HepG2 (cell line): ENCODE measurements around the gene SPTBN4. TPM values are rescaled to one million over a fixed set of nuclear protein-coding genes. Genes with fewer than 3 reads are reported as not detected.

Source experiments
- ATF3 ChIP-seq: sonication (generic); formaldehyde crosslinking; IDR thresholded peaks from 2 replicates; pipeline ENCODE4 v1.4.0; 2020; ENCODE audit warnings: missing genetic modification reagents
- GATAD2A ChIP-seq: IDR thresholded peaks from 2 replicates; pipeline ENCODE4 v1.6.1; 2016
- HDAC6 ChIP-seq: fragments of 200-600 bp; sonication (generic); IDR thresholded peaks from 2 replicates; pipeline ENCODE4 v1.7.0; 2017; ENCODE audit warnings: mild to moderate bottlenecking, antibody characterized with exemption, low read length, low read depth
- HIC2 ChIP-seq: sonication (generic); formaldehyde crosslinking; IDR thresholded peaks from 2 replicates; pipeline ENCODE4 v1.9.0; 2022; ENCODE audit warnings: low read depth, missing genetic modification reagents
- HNF1A ChIP-seq, 2 experiments: sonication (generic) in 1 of 2; formaldehyde crosslinking in 1 of 2; IDR thresholded peaks; 2 replicates each; pipeline versions ENCODE4 v1.4.0 to v1.6.1; 2016 to 2020; ENCODE audit warnings: borderline replicate concordance in 1 of 2, low read depth in 1 of 2, mild to moderate bottlenecking in 1 of 2, missing genetic modification reagents in 1 of 2
- HOXA7 ChIP-seq: sonication (generic); formaldehyde crosslinking; IDR thresholded peaks from 2 replicates; pipeline ENCODE4 v1.8.1; 2022; ENCODE audit warnings: mild to moderate bottlenecking, missing genetic modification reagents, moderate library complexity
- ISX ChIP-seq: sonication (generic); formaldehyde crosslinking; conservative IDR thresholded peaks from 2 replicates; pipeline ENCODE4 v1.5.0; 2020; ENCODE audit warnings: missing genetic modification reagents
- KLF15 ChIP-seq: sonication (generic); formaldehyde crosslinking; IDR thresholded peaks from 2 replicates; pipeline ENCODE4 v1.8.1; 2023; ENCODE audit warnings: borderline replicate concordance, mild to moderate bottlenecking, inconsistent platforms, missing genetic modification reagents, mixed read lengths
- MLLT10 ChIP-seq: sonication (generic); formaldehyde crosslinking; IDR thresholded peaks from 2 replicates; pipeline ENCODE4 v1.4.0; 2020; ENCODE audit warnings: missing genetic modification reagents
- NONO ChIP-seq, 2 experiments: fragments of 450-650 bp in 1 of 2; sonication (generic) in 1 of 2; formaldehyde crosslinking in 1 of 2; IDR thresholded peaks in 1 of 2; conservative IDR thresholded peaks in 1 of 2; 2 replicates each; pipeline versions ENCODE4 v1.6.1 to v1.8.0; 2017 to 2022; ENCODE audit warnings: mild to moderate bottlenecking in 1 of 2, missing genetic modification reagents in 1 of 2, moderate library complexity in 1 of 2
- RBM22 ChIP-seq: fragments of 200-400 bp; formaldehyde crosslinking; optimal IDR thresholded peaks from 2 replicates; pipeline ENCODE3; 2017; ENCODE audit warnings: mild to moderate bottlenecking, low read length, moderate library complexity
- RELA ChIP-seq: sonication (generic); formaldehyde crosslinking; IDR thresholded peaks from 2 replicates; pipeline ENCODE4 v1.4.0; 2020; ENCODE audit warnings: missing genetic modification reagents
- RXRB ChIP-seq: IDR thresholded peaks from 2 replicates; pipeline ENCODE4 v1.6.1; 2016; ENCODE audit warnings: borderline replicate concordance, missing genetic modification reagents, missing compliant biosample characterization
- SMC3 ChIP-seq: IDR thresholded peaks from 2 replicates; pipeline ENCODE4 v1.6.1; 2011; ENCODE audit warnings: low read length, improper control_type of control experiment
- TEAD2 ChIP-seq: sonication (generic); formaldehyde crosslinking; IDR thresholded peaks from 2 replicates; pipeline ENCODE4 v1.9.0; 2021; ENCODE audit warnings: missing genetic modification reagents
- TEF ChIP-seq: sonication (generic); formaldehyde crosslinking; IDR thresholded peaks from 2 replicates; pipeline ENCODE4 v1.5.0; 2020; ENCODE audit warnings: missing genetic modification reagents
- U2AF1 ChIP-seq: fragments of 200-400 bp; formaldehyde crosslinking; optimal IDR thresholded peaks from 2 replicates; pipeline ENCODE3; 2017; ENCODE audit warnings: mild to moderate bottlenecking, low read depth, low read length
- YEATS4 ChIP-seq: sonication (generic); formaldehyde crosslinking; IDR thresholded peaks from 2 replicates; pipeline ENCODE4 v1.4.0; 2020; ENCODE audit warnings: missing genetic modification reagents, borderline replicate concordance
- ZIK1 ChIP-seq: sonication (generic); formaldehyde crosslinking; IDR thresholded peaks from 2 replicates; pipeline ENCODE4 v1.5.0; 2020; ENCODE audit warnings: mild to moderate bottlenecking, low read depth, missing genetic modification reagents, borderline replicate concordance
- ZNF274 ChIP-seq: sonication (generic); formaldehyde crosslinking; IDR thresholded peaks from 2 replicates; pipeline ENCODE4 v1.5.1; 2020; ENCODE audit warnings: mild to moderate bottlenecking, missing genetic modification reagents
- ZNF549 ChIP-seq: sonication (generic); formaldehyde crosslinking; IDR thresholded peaks from 2 replicates; pipeline ENCODE4 v1.5.0; 2020; ENCODE audit warnings: missing genetic modification reagents
- ZNF703 ChIP-seq: sonication (generic); formaldehyde crosslinking; IDR thresholded peaks from 2 replicates; pipeline ENCODE4 v1.5.1; 2020; ENCODE audit warnings: missing genetic modification reagents, mild to moderate bottlenecking, moderate library complexity, borderline replicate concordance
- ZNF713 ChIP-seq: sonication (generic); formaldehyde crosslinking; IDR thresholded peaks from 2 replicates; pipeline ENCODE4 v1.4.0; 2020; ENCODE audit warnings: mild to moderate bottlenecking, missing genetic modification reagents
- polyA plus RNA-seq, 8 experiments: library from polyadenylated mRNA; depleted of rRNA in 3 of 8; stranded (reverse) in 7 of 8; unstranded in 1 of 8; fragments of >200 nt; fragmentation: Illumina TruSeq in 4 of 8; extraction: Trizol in 4 of 8; gene quantifications; 2 replicates each; pipeline versions ENCODE4 v1.2.1 to v1.2.3, GENCODE V29; 2011 to 2016; ENCODE audit warnings: low read depth in 4 of 8, missing spikeins in 1 of 8, mixed read lengths in 1 of 8; ENCODE audit not compliant: insufficient read depth in 1 of 8
- total RNA-seq, 5 experiments: library from RNA; depleted of rRNA; stranded (reverse); fragments of >200 nt; fragmentation: Illumina TruSeq; extraction: Trizol; gene quantifications; 2 replicates each; pipeline ENCODE4 v1.2.3, GENCODE V29; 2016; ENCODE audit warnings: low read depth in 1 of 5

The SPTBN4 gene
- total and polyA plus RNA-seq, 2 of the 13 experiments (the other 11 are each of a cell fraction or from before 2014, with no cell fraction given), result 0.11 TPM

- TF ChIP-seq NONO (IDR thresholded peaks at IDR 0.05) (no peak), NONO (CRISPR knock-in tag; conservative IDR thresholded peaks at IDR 0.05) (peak; percentile 99), RELA (CRISPR knock-in tag) (no peak), YEATS4 (CRISPR knock-in tag) (peak; percentile 79), HDAC6 (no peak), HNF1A (IDR thresholded peaks at IDR 0.05; ENCODE audit: low read depth) (no peak), HNF1A (CRISPR knock-in tag; IDR thresholded peaks at IDR 0.05; ENCODE audit: borderline replicate concordance) (peak; percentile 87; the same call in 1 of the 2 replicates), GATAD2A (CRISPR knock-in tag) (peak; percentile 93), ZNF713 (CRISPR knock-in tag) (no peak), ZIK1 (CRISPR knock-in tag) (0 out of 2 replicates have a peak, but pooled peaks have one; percentile 39), RBM22 (peak; percentile 76), HIC2 (peak; percentile 84), KLF15 (CRISPR knock-in tag) (no peak; the same call in 1 of the 2 replicates), ZNF703 (CRISPR knock-in tag) (peak; percentile 94), ATF3 (CRISPR knock-in tag) (peak; percentile 52; the same call in 1 of the 2 replicates), ISX (CRISPR knock-in tag) (no peak), TEAD2 (CRISPR knock-in tag) (no peak), HOXA7 (CRISPR knock-in tag) (no peak), TEF (no peak), MLLT10 (CRISPR knock-in tag) (no peak), ZNF549 (CRISPR knock-in tag) (no peak; the same call in 1 of the 2 replicates), ZNF274 (CRISPR knock-in tag) (no peak), U2AF1 (peak; percentile 95), RXRB (peak; percentile 85), SMC3 (no peak)
Measured at GRCh38 chr19:40603389-40604170, 136.8 kb downstream of the SPTBN4 start (continued).
